AG10803 (cell line): ENCODE measurements around the gene TSPY4.
"Not testable (repeated sequence)": the region's sequence is repeated elsewhere in the genome, so short reads cannot be mapped to it uniquely, and the experiment has no call there.

ENCODE experiments used
- DNase-seq: peaks from one replicate; pipeline ENCODE4 v3.0.0; 2010; ENCODE audit warnings: low read depth
- H3K4me3 ChIP-seq: 2 replicates; pipeline ENCODE4 v1.5.1; 2011; ENCODE audit warnings: mild to moderate bottlenecking, low read length, control low read depth
- CTCF ChIP-seq: conservative IDR thresholded peaks from 2 replicates; pipeline ENCODE4 v1.5.1; 2011; ENCODE audit warnings: mild to moderate bottlenecking, low read length, control low read depth, inconsistent platforms

Gene TSPY4, protein sequence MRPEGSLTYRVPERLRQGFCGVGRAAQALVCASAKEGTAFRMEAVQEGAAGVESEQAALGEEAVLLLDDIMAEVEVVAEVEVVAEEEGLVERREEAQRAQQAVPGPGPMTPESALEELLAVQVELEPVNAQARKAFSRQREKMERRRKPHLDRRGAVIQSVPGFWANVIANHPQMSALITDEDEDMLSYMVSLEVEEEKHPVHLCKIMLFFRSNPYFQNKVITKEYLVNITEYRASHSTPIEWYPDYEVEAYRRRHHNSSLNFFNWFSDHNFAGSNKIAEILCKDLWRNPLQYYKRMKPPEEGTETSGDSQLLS

GRCh38 chrY:9337164-9337563, at the start of gene TSPY4:
Gene TSPY4, plus strand, starts transcription at chrY:9337464. Its CDS starts 46 bp downstream, at chrY:9337510.
- H3K4me3 ChIP-seq, DNase-seq: not testable (repeated sequence)

GRCh38 chrY:9320996-9321395, 16.3 kb upstream of the TSPY4 start:
- H3K4me3 ChIP-seq: no peak overlapping the region
- no peak for DNase-seq
- TF ChIP-seq CTCF: no peak

GRCh38 chrY:9357497-9357896, 20.2 kb downstream of the TSPY4 start, which contains the start of gene TSPY8:
Gene TSPY8, plus strand, starts transcription at chrY:9357797. Its CDS starts 46 bp downstream, at chrY:9357843.
- not testable (repeated sequence) for H3K4me3 ChIP-seq, DNase-seq
